IMR-90 (cell line): ENCODE measurements around the gene GPR153. TPM values are rescaled to one million over a fixed set of nuclear protein-coding genes. Genes with fewer than 3 reads are reported as not detected.

Experiments
- ATAC-seq: fragments of 200-7000 bp; cut with Tn5 transposase; 2 replicates; pipeline ENCODE4 v1.9.1; 2020; ENCODE audit warnings: low read depth, mild to moderate bottlenecking, moderate library complexity
- BruUV-seq: library from RNA; stranded (reverse); fragments of 400-500 nt; replicated peaks from 2 replicates; lab custom pipeline; 2021; lab: Mats Ljungman, UMichigan
- CTCF ChIA-PET: fragments of 300-600 bp; formaldehyde crosslinking; extraction: SDS; loops from one replicate; lab custom pipeline; 2021; ENCODE audit warnings: antibody characterized with exemption; lab: Yijun Ruan, JAX
- POLR2A ChIA-PET: fragments of 300-600 bp; sonication (Branson Sonifier 250); formaldehyde crosslinking; loops from one replicate; lab custom pipeline; 2022; ENCODE audit warnings: antibody characterized with exemption; ENCODE audit not compliant: unreplicated experiment; lab: Charles Lee
- DNase-seq: peaks from one replicate; pipeline ENCODE4 v3.0.0; 2013
- H2AFZ ChIP-seq: replicated peaks from 2 replicates; pipeline ENCODE3; 2013; ENCODE audit warnings: low read length, mild to moderate bottlenecking; ENCODE audit not compliant: poor library complexity
- H2AK5ac ChIP-seq: 2 replicates; pipeline ENCODE4 v1.6.1; 2013; ENCODE audit warnings: low read depth, low read length, inconsistent platforms
- H2AK9ac ChIP-seq: replicated peaks from 2 replicates; pipeline ENCODE3; 2013; ENCODE audit warnings: mild to moderate bottlenecking, low read depth, low read length, moderate library complexity; ENCODE audit not compliant: poor library complexity
- H2BK120ac ChIP-seq: 2 replicates; pipeline ENCODE4 v1.6.1; 2013; ENCODE audit warnings: low read depth, low read length, inconsistent platforms
- H2BK15ac ChIP-seq: 3 replicates; pipeline ENCODE4 v1.6.1; 2013; ENCODE audit warnings: low read depth, low read length, inconsistent platforms
- H2BK20ac ChIP-seq: 2 replicates; pipeline ENCODE4 v1.6.1; 2013; ENCODE audit warnings: low read depth, mild to moderate bottlenecking, inconsistent platforms, low read length, moderate library complexity
- H2BK5ac ChIP-seq: 2 replicates; pipeline ENCODE4 v1.6.1; 2013; ENCODE audit warnings: mild to moderate bottlenecking, low read depth, low read length, inconsistent platforms; ENCODE audit not compliant: poor library complexity, severe bottlenecking
- H3K14ac ChIP-seq: replicated peaks from 2 replicates; pipeline ENCODE4 v1.6.1; 2013; ENCODE audit warnings: low read depth, low read length, inconsistent platforms
- H3K18ac ChIP-seq: 2 replicates; pipeline ENCODE4 v1.6.1; 2013; ENCODE audit warnings: low read depth, low read length, control low read depth
- H3K23ac ChIP-seq: 2 replicates; pipeline ENCODE4 v1.6.1; 2013; ENCODE audit warnings: low read depth, low read length, inconsistent platforms
- H3K27ac ChIP-seq: 2 replicates; pipeline ENCODE4 v1.5.1; 2013; ENCODE audit warnings: mild to moderate bottlenecking, control low read depth, low read length; ENCODE audit not compliant: insufficient read depth
- H3K27me3 ChIP-seq: 2 replicates; pipeline ENCODE4 v1.6.1; 2013; ENCODE audit warnings: low read length; ENCODE audit not compliant: control insufficient read depth, insufficient read depth
- H3K36me3 ChIP-seq: 2 replicates; pipeline ENCODE4 v1.6.1; 2013; ENCODE audit warnings: low read length, mixed read lengths; ENCODE audit not compliant: control insufficient read depth, insufficient read depth
- H3K4ac ChIP-seq: 2 replicates; pipeline ENCODE4 v1.6.1; 2013; ENCODE audit warnings: low read depth, low read length, inconsistent platforms
- H3K4me1 ChIP-seq: 2 replicates; pipeline ENCODE4 v1.6.1; 2013; ENCODE audit warnings: low read length, mixed read lengths; ENCODE audit not compliant: control insufficient read depth, insufficient read depth
- H3K4me2 ChIP-seq: 2 replicates; pipeline ENCODE4 v1.6.1; 2013; ENCODE audit warnings: low read depth, mild to moderate bottlenecking, control low read depth, low read length, moderate library complexity
- H3K4me3 ChIP-seq: 2 replicates; pipeline ENCODE4 v1.5.1; 2013; ENCODE audit warnings: low read depth, mild to moderate bottlenecking, control low read depth, low read length, moderate library complexity; ENCODE audit not compliant: insufficient read depth
- H3K56ac ChIP-seq: 2 replicates; pipeline ENCODE4 v1.6.1; 2013; ENCODE audit warnings: low read length, inconsistent platforms; ENCODE audit not compliant: insufficient read depth; ENCODE audit errors: extremely low read depth
- H3K79me1 ChIP-seq, 2 experiments: 2 replicates each; pipeline ENCODE4 v1.6.1; 2013; ENCODE audit warnings: low read length in 2 of 2, inconsistent platforms in 1 of 2, low read depth in 1 of 2
- H3K9ac ChIP-seq: 2 replicates; pipeline ENCODE4 v1.6.1; 2013; ENCODE audit warnings: low read depth, low read length, control low read depth
- H3K9me1 ChIP-seq: 2 replicates; pipeline ENCODE4 v1.6.1; 2013; ENCODE audit warnings: low read length, inconsistent platforms; ENCODE audit not compliant: insufficient read depth
- H3K9me3 ChIP-seq: 2 replicates; pipeline ENCODE4 v1.6.1; 2013; ENCODE audit warnings: low read length; ENCODE audit not compliant: control insufficient read depth, insufficient read depth
- H4K20me1 ChIP-seq: 2 replicates; pipeline ENCODE4 v1.6.1; 2013; ENCODE audit warnings: low read length, inconsistent platforms; ENCODE audit not compliant: insufficient read depth
- H4K5ac ChIP-seq: 2 replicates; pipeline ENCODE4 v1.6.1; 2013; ENCODE audit warnings: mild to moderate bottlenecking, low read depth, low read length, control low read depth
- H4K8ac ChIP-seq, 2 experiments: 2 replicates each; pipeline ENCODE4 v1.6.1; 2013; ENCODE audit warnings: low read depth in 2 of 2, low read length in 2 of 2, control low read depth in 1 of 2, inconsistent platforms in 1 of 2
- H4K91ac ChIP-seq: 2 replicates; pipeline ENCODE4 v1.6.1; 2013; ENCODE audit warnings: low read depth, low read length, inconsistent platforms; ENCODE audit not compliant: insufficient read depth
- BHLHE40 ChIP-seq: fragments of 150-350 bp; IDR thresholded peaks from 2 replicates; pipeline ENCODE4 v1.6.1; 2016; ENCODE audit warnings: mild to moderate bottlenecking, low read depth, low read length
- CEBPB ChIP-seq: IDR thresholded peaks from 2 replicates; pipeline ENCODE4 v1.6.1; 2012; ENCODE audit warnings: low read depth, low read length, improper control_type of control experiment
- CHD1 ChIP-seq: IDR thresholded peaks from 2 replicates; pipeline ENCODE4 v1.6.1; 2012; ENCODE audit warnings: low read depth, low read length, improper control_type of control experiment
- ELK1 ChIP-seq: fragments of 150-350 bp; IDR thresholded peaks from 2 replicates; pipeline ENCODE4 v1.6.1; 2016; ENCODE audit warnings: low read depth, mild to moderate bottlenecking, low read length, moderate library complexity, borderline replicate concordance
- FOS ChIP-seq: fragments of 150-350 bp; IDR thresholded peaks from 2 replicates; pipeline ENCODE4 v1.6.1; 2016; ENCODE audit warnings: low read depth, low read length
- MAFK ChIP-seq: IDR thresholded peaks from 2 replicates; pipeline ENCODE4 v1.6.1; 2012; ENCODE audit warnings: low read depth, low read length, improper control_type of control experiment
- MAZ ChIP-seq: IDR thresholded peaks from 2 replicates; pipeline ENCODE4 v1.6.1; 2012; ENCODE audit warnings: low read depth, mild to moderate bottlenecking, low read length, improper control_type of control experiment, moderate library complexity, borderline replicate concordance
- MXI1 ChIP-seq: IDR thresholded peaks from 2 replicates; pipeline ENCODE4 v1.6.1; 2012; ENCODE audit warnings: low read depth, mild to moderate bottlenecking, low read length, moderate library complexity, borderline replicate concordance
- NFE2L2 ChIP-seq: fragments of 150-350 bp; IDR thresholded peaks from 2 replicates; pipeline ENCODE4 v1.6.1; 2016; ENCODE audit warnings: low read depth, mild to moderate bottlenecking, low read length
- POLR2A ChIP-seq: IDR thresholded peaks from 2 replicates; pipeline ENCODE4 v1.6.1; 2012; ENCODE audit warnings: mild to moderate bottlenecking, low read depth, low read length
- RAD21 ChIP-seq: IDR thresholded peaks from 2 replicates; pipeline ENCODE4 v1.6.1; 2012; ENCODE audit warnings: low read length, improper control_type of control experiment
- RCOR1 ChIP-seq: IDR thresholded peaks from 2 replicates; pipeline ENCODE4 v1.6.1; 2012; ENCODE audit warnings: mild to moderate bottlenecking, low read length, improper control_type of control experiment; ENCODE audit not compliant: insufficient replicate concordance
- RFX5 ChIP-seq: IDR thresholded peaks from 2 replicates; pipeline ENCODE4 v1.8.0; 2012; ENCODE audit warnings: low read depth, mild to moderate bottlenecking, low read length, moderate library complexity
- SMC3 ChIP-seq: fragments of 150-350 bp; IDR thresholded peaks from 2 replicates; pipeline ENCODE4 v1.6.1; 2016; ENCODE audit warnings: low read depth, mild to moderate bottlenecking, antibody characterized with exemption, low read length, moderate library complexity
- WGBS, 2 experiments: methylation state at CpG; one replicate each; pipeline versions ENCODE4 v1.1.5 to v1.1.7; 2013; ENCODE audit warnings: missing lambda C conversion rate in 2 of 2; ENCODE audit not compliant: insufficient read length in 1 of 2; ENCODE audit errors: extremely low coverage in 2 of 2; 5-methylcytosine and 5-hydroxymethylcytosine counted together
- dilution Hi-C: fragments of 300-500 bp; cut with HindIII; formaldehyde crosslinking; loops from one replicate; pipeline ENCODE4 v1.14.3; 2018; ENCODE audit warnings: low sequenced_read_pairs; ENCODE audit not compliant: unreplicated experiment
- in situ Hi-C: fragments of 300-500 bp; cut with MboI; formaldehyde crosslinking; loops from 3 replicates; pipeline ENCODE4 v1.14.3; 2019; ENCODE audit warnings: low sequenced_read_pairs, inconsistent platforms, mixed read lengths
- intact Hi-C: fragments of 100-400 bp; cut with micrococcal nuclease; formaldehyde crosslinking; loops from 2 replicates; pipeline ENCODE4 v1.10.0; 2022
- polyA plus RNA-seq, 3 experiments: library from polyadenylated mRNA; depleted of rRNA; stranded (reverse); fragments of >200 nt; gene quantifications; 2 replicates each; pipeline ENCODE4 v1.2.3, GENCODE V29; 2012; ENCODE audit warnings: low replicate concordance in 1 of 3
- total RNA-seq: library from RNA; depleted of rRNA; stranded (reverse); fragments of >200 nt; gene quantifications from 2 replicates; pipeline ENCODE4 v1.2.3, GENCODE V29; 2012
- TF ChIP-seq, protein P1 (sequence below): fragments of 150-350 bp; IDR thresholded peaks from 2 replicates; pipeline ENCODE4 v1.6.1; 2017; ENCODE audit warnings: mild to moderate bottlenecking, antibody characterized with exemption, low read length, low read depth
- TF ChIP-seq, protein P2 (sequence below): conservative IDR thresholded peaks from 2 replicates; pipeline ENCODE4 v1.5.1; 2012; ENCODE audit warnings: mild to moderate bottlenecking, low read depth, low read length, improper control_type of control experiment

Gene GPR153
- total and polyA plus RNA-seq, 2 of the 4 experiments (the other 2 are of a cell fraction) = 1.8 to 5.2 TPM

GRCh38 chr1:6302568-6302967, 41.7 kb upstream of the GPR153 start:
- Histone ChIP-seq H4K5ac (no peak overlapping the region), H2BK120ac (no peak overlapping the region), H3K27ac (no peak overlapping the region), H2AK5ac (no peak overlapping the region), H2BK5ac (no peak overlapping the region), H3K4me2 (no peak overlapping the region), H3K4ac (no peak overlapping the region), H3K79me1 (peaks cover 4 to 14% of the 10 kb centered on the region in 2 experiments; a peak in 3 of 4 replicates), H2BK15ac (no peak overlapping the region), H3K4me1 (no peaks in the 10 kb centered on the region), H3K23ac (no peak overlapping the region), H2BK20ac (no peak overlapping the region), H3K27me3 (no peaks in the 10 kb centered on the region), H3K14ac (no peak overlapping the region), H4K20me1 (no peaks in the 10 kb centered on the region; the same call in 1 of the 2 replicates), H3K9me3 (no peaks in the 10 kb centered on the region), H2AFZ (no peak overlapping the region), H3K4me3 (no peak overlapping the region), H2AK9ac (no peak overlapping the region), H3K9me1 (peaks cover 7% of the 10 kb centered on the region; the same call in 1 of the 2 replicates), H3K9ac (no peak overlapping the region), H3K56ac (no peak overlapping the region), H3K18ac (no peak overlapping the region), H3K36me3 (0 out of 2 replicates have a peak, but pooled peaks cover 4% of the 10 kb centered on the region), H4K8ac (no peak overlapping the region), H4K91ac (no peak overlapping the region)
- ATAC-seq (no peak), DNase-seq (no peak)
- WGBS, 2 experiments = 91% methylated on average over 5 of the region's 7 CpGs; no CpG with 5 or more reads in 1 of the 2 experiments
- no TSS peak for BruUV-seq
- intact Hi-C loops (no loop called here), dilution Hi-C loops (no loop called here), in situ Hi-C loops (no loop called here)
- ChIA-PET CTCF (no interaction called here), POLR2A (no interaction called here)
- no peak for TF ChIP-seq CHD1
- no peak for TF ChIP-seq RAD21
- no peak for TF ChIP-seq FOS
- no peak for TF ChIP-seq MXI1
- no peak for TF ChIP-seq SMC3
- no peak for TF ChIP-seq MAZ
- TF ChIP-seq, protein P1, sequence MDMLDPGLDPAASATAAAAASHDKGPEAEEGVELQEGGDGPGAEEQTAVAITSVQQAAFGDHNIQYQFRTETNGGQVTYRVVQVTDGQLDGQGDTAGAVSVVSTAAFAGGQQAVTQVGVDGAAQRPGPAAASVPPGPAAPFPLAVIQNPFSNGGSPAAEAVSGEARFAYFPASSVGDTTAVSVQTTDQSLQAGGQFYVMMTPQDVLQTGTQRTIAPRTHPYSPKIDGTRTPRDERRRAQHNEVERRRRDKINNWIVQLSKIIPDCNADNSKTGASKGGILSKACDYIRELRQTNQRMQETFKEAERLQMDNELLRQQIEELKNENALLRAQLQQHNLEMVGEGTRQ = no peak
- no peak for TF ChIP-seq NFE2L2
- TF ChIP-seq, protein P2, sequence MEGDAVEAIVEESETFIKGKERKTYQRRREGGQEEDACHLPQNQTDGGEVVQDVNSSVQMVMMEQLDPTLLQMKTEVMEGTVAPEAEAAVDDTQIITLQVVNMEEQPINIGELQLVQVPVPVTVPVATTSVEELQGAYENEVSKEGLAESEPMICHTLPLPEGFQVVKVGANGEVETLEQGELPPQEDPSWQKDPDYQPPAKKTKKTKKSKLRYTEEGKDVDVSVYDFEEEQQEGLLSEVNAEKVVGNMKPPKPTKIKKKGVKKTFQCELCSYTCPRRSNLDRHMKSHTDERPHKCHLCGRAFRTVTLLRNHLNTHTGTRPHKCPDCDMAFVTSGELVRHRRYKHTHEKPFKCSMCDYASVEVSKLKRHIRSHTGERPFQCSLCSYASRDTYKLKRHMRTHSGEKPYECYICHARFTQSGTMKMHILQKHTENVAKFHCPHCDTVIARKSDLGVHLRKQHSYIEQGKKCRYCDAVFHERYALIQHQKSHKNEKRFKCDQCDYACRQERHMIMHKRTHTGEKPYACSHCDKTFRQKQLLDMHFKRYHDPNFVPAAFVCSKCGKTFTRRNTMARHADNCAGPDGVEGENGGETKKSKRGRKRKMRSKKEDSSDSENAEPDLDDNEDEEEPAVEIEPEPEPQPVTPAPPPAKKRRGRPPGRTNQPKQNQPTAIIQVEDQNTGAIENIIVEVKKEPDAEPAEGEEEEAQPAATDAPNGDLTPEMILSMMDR = no peak
- TF ChIP-seq MAFK = no peak
- TF ChIP-seq CEBPB = no peak
- TF ChIP-seq BHLHE40 = no peak
- no peak for TF ChIP-seq RFX5
- TF ChIP-seq RCOR1 = no peak
- no peak for TF ChIP-seq ELK1
- TF ChIP-seq POLR2A = no peak
